A549 (cell line): ENCODE data around the gene DLGAP1. TPM values are rescaled to one million over a fixed set of nuclear protein-coding genes. Genes with fewer than 3 reads are reported as not detected.

Source experiments
- ATAC-seq, 2 experiments: fragments of 200-7000 bp in 1 of 2; fragments of >200 bp in 1 of 2; cut with Nextera tagmentation in 1 of 2; cut with Tn5 transposase in 1 of 2; 3 replicates each; pipeline versions ENCODE4 v1.8.0 to v1.9.1; 2018 to 2020; ENCODE audit warnings: mild to moderate bottlenecking in 1 of 2, moderate library complexity in 1 of 2
- CTCF ChIA-PET: fragments of 300-600 bp; sonication (Branson Sonifier 250); formaldehyde crosslinking; extraction: SDS; loops from one replicate; lab custom pipeline; 2021; ENCODE audit warnings: antibody characterized with exemption, inconsistent platforms; lab: Yijun Ruan, JAX
- POLR2A ChIA-PET: fragments of 350-600 bp; formaldehyde crosslinking; extraction: SDS; loops from one replicate; lab custom pipeline; 2021; ENCODE audit warnings: antibody characterized with exemption, inconsistent platforms; lab: Yijun Ruan, JAX
- DNase-seq, 2 experiments: peaks; one replicate each; pipeline versions ENCODE4 v3.0.0 to v3.0.0-alpha.2; 2011 to 2016; ENCODE audit warnings: low read depth in 1 of 2, low spot score in 1 of 2
- FAIRE-seq: peaks from 2 replicates; lab custom pipeline; 2011; peaks lifted over from hg19 to GRCh38; lab: Jason Lieb, UNC
- H3K27ac ChIP-seq, 2 experiments: fragments of >200 bp; sonication (Bioruptor Twin); formaldehyde crosslinking; 3 replicates each; pipeline ENCODE4 v1.5.1; 2016 to 2017
- H3K4me1 ChIP-seq: fragments of >200 bp; sonication (Bioruptor Twin); formaldehyde crosslinking; 3 replicates; pipeline ENCODE4 v1.6.1; 2016
- H3K4me2 ChIP-seq: fragments of >200 bp; sonication (Bioruptor Twin); formaldehyde crosslinking; 3 replicates; pipeline ENCODE4 v1.6.1; 2016
- H3K4me3 ChIP-seq: fragments of >200 bp; sonication (Bioruptor Twin); formaldehyde crosslinking; 3 replicates; pipeline ENCODE4 v1.5.1; 2016
- H3K9me3 ChIP-seq: fragments of >200 bp; sonication (Bioruptor Twin); formaldehyde crosslinking; 3 replicates; pipeline ENCODE4 v1.6.1; 2016
- CBX2 ChIP-seq: fragments of 200-600 bp; sonication (generic); IDR thresholded peaks from 2 replicates; pipeline ENCODE4 v1.6.1; 2016; ENCODE audit warnings: low read depth, mild to moderate bottlenecking, borderline replicate concordance
- E2F6 ChIP-seq: IDR thresholded peaks from 2 replicates; pipeline ENCODE4 v1.6.1; 2012; ENCODE audit warnings: low read depth, borderline replicate concordance
- EHF ChIP-seq: fragments of 250-450 bp; sonication (Bioruptor Pico); IDR thresholded peaks from 2 replicates; pipeline ENCODE4 v1.5.0; 2020; ENCODE audit warnings: mild to moderate bottlenecking
- EHMT2 ChIP-seq: fragments of 200-600 bp; sonication (generic); IDR thresholded peaks from 2 replicates; pipeline ENCODE4 v1.6.1; 2016; ENCODE audit warnings: antibody characterized with exemption, low read depth, mild to moderate bottlenecking, moderate library complexity
- EP300 ChIP-seq, 2 experiments: fragments of >200 bp; sonication (Bioruptor Twin); formaldehyde crosslinking; IDR thresholded peaks; 2 replicates in 1 of 2; 3 replicates in 1 of 2; pipeline ENCODE4 v1.6.1; 2016 to 2017
- FOXS1 ChIP-seq: fragments of 250-450 bp; sonication (Bioruptor Pico); IDR thresholded peaks from 2 replicates; pipeline ENCODE4 v1.5.0; 2020; ENCODE audit warnings: mild to moderate bottlenecking, moderate library complexity
- GATA3 ChIP-seq: IDR thresholded peaks from 2 replicates; pipeline ENCODE4 v1.6.1; 2012; ENCODE audit warnings: borderline replicate concordance
- HMGXB4 ChIP-seq: fragments of 250-450 bp; sonication (Bioruptor Pico); IDR thresholded peaks from 2 replicates; pipeline ENCODE4 v1.5.0; 2021; ENCODE audit warnings: mild to moderate bottlenecking, moderate library complexity, borderline replicate concordance
- HOXB13 ChIP-seq: fragments of 250-450 bp; sonication (Bioruptor Pico); IDR thresholded peaks from 2 replicates; pipeline ENCODE4 v1.5.0; 2020; ENCODE audit warnings: low read depth, mild to moderate bottlenecking, moderate library complexity
- JUN ChIP-seq, 2 experiments: fragments of >200 bp; sonication (Bioruptor Twin); formaldehyde crosslinking; IDR thresholded peaks; 2 replicates in 1 of 2; 3 replicates in 1 of 2; pipeline ENCODE4 v1.6.1; 2016 to 2017
- JUNB ChIP-seq: fragments of >200 bp; sonication (Bioruptor Twin); formaldehyde crosslinking; IDR thresholded peaks from 2 replicates; pipeline ENCODE4 v1.6.1; 2016
- KDM5A ChIP-seq: fragments of 200-600 bp; sonication (generic); IDR thresholded peaks from 2 replicates; pipeline ENCODE4 v1.6.1; 2016; ENCODE audit warnings: antibody characterized with exemption, mild to moderate bottlenecking
- MAFK ChIP-seq: fragments of 450-650 bp; IDR thresholded peaks from 2 replicates; pipeline ENCODE4 v1.6.1; 2014; ENCODE audit not compliant: partially characterized antibody
- PBX3 ChIP-seq: IDR thresholded peaks from 2 replicates; pipeline ENCODE4 v1.6.1; 2012
- RFX5 ChIP-seq: fragments of 450-650 bp; IDR thresholded peaks from 2 replicates; pipeline ENCODE4 v1.7.1; 2014; ENCODE audit warnings: antibody characterized with exemption, mild to moderate bottlenecking, moderate library complexity
- RNF2 ChIP-seq: fragments of 200-600 bp; sonication (generic); IDR thresholded peaks from 2 replicates; pipeline ENCODE4 v1.6.1; 2016; ENCODE audit warnings: low read depth, mild to moderate bottlenecking, antibody characterized with exemption, moderate library complexity, borderline replicate concordance
- SMC3 ChIP-seq: fragments of >200 bp; sonication (Bioruptor Twin); formaldehyde crosslinking; IDR thresholded peaks from 3 replicates; pipeline ENCODE4 v1.6.1; 2018; ENCODE audit warnings: inconsistent platforms
- TFCP2L1 ChIP-seq: fragments of 250-450 bp; sonication (Bioruptor Pico); IDR thresholded peaks from 2 replicates; pipeline ENCODE4 v1.5.0; 2021; ENCODE audit warnings: mild to moderate bottlenecking
- TP53 ChIP-seq: fragments of 250-450 bp; sonication (Bioruptor Pico); IDR thresholded peaks from 2 replicates; pipeline ENCODE4 v1.5.0; 2021; ENCODE audit warnings: mild to moderate bottlenecking, moderate library complexity
- ZNF302 ChIP-seq: fragments of 250-450 bp; sonication (Bioruptor Pico); IDR thresholded peaks from 2 replicates; pipeline ENCODE4 v1.9.0; 2021; ENCODE audit warnings: inconsistent platforms, mild to moderate bottlenecking, moderate library complexity
- ZSCAN20 ChIP-seq: fragments of 250-450 bp; sonication (Bioruptor Pico); IDR thresholded peaks from 2 replicates; pipeline ENCODE4 v1.8.0; 2022; ENCODE audit warnings: mild to moderate bottlenecking, moderate library complexity
- WGBS: methylation state at CpG from one replicate; pipeline ENCODE4 v1.1.6; 2017; ENCODE audit errors: missing lambda C conversion rate; 5-methylcytosine and 5-hydroxymethylcytosine counted together
- polyA plus RNA-seq, 4 experiments: library from polyadenylated mRNA; depleted of rRNA in 3 of 4; stranded (reverse); fragments of >200 nt; fragmentation: RNase III in 1 of 4; extraction: RNeasy Plus Mini Kit Qiagen cat#74134 plus additional on column Dnase treatment in 1 of 4; gene quantifications; 2 replicates in 3 of 4; 3 replicates in 1 of 4; pipeline ENCODE4 v1.2.3, GENCODE V29; 2011 to 2017
- TF ChIP-seq, protein P1 (sequence below): IDR thresholded peaks from 2 replicates; pipeline ENCODE4 v1.6.1; 2012
- TF ChIP-seq, protein P2 (sequence below): fragments of >200 bp; sonication (Bioruptor Twin); formaldehyde crosslinking; IDR thresholded peaks from 3 replicates; pipeline ENCODE4 v1.5.1; 2016

DLGAP1 gene
- polyA plus RNA-seq, 2 of the 4 experiments (the other 2 are of a cell fraction): 0.04 to 0.12 TPM

GRCh38 chr18:3664563-3665178 is 790.4 kb downstream of the DLGAP1 start:
- Histone ChIP-seq H3K4me3 (no peak overlapping the region), H3K4me2 (peak overlapping the region; percentile 73), H3K27ac (peak overlapping the region; percentile 87 to 91), H3K9me3 (peaks cover 20% of the 10 kb centered on the region), H3K4me1 (peaks cover 46% of the 10 kb centered on the region)
- no peak for TF ChIP-seq JUNB
- TF ChIP-seq E2F6: no peak
- no peak for TF ChIP-seq CBX2
- ATAC-seq (no peak), DNase-seq (peak in 1 of 2 experiments; percentile 54), FAIRE-seq (no peak)
- WGBS: 41% methylated on average over 6 of the region's 6 CpGs
- POLR2A ChIA-PET: interaction anchor here (1.6 to 3.7 kb wide), 7 partner anchors 13 to 216 kb away, joined by 4 to 75 read pairs (median 63); no protein-coding TSS in a partner anchor
- CTCF ChIA-PET: interaction anchor here (0.6 to 7.9 kb wide), 18 partner anchors 9 to 419 kb away, joined by 3 to 136 read pairs (median 11); no protein-coding TSS in a partner anchor

DNA sequence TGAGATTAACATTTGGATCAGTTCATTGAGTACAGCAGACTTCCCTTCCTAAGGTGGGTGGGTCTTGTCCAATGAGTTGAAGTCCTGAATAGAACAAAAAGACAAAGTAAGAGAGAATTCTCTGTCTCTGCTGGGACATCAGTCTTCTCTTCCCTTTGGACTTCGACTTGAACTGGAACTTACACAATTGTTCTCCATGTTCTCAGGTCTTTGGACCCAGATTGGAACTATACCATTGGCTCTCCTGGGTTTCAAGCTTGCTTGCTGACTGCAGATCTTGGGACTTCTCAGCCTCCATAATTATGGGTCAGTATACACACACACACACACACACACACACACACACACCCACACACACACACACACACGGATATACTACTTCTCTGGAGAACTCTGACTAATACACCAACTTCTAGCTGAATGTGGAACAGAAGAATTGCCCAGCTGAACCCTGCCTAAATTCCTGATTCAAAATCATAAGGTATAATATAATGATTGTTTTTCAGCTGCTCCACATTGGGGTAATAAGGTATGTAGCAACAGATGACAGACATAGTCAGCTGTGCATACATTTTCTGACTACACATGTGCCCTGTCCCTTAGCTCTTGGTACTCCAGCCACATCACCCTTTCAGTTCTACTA is 791.1 kb downstream of the DLGAP1 start:
- Histone ChIP-seq H3K4me2 (peak overlapping the region; percentile 73), H3K4me3 (no peak overlapping the region), H3K9me3 (peaks cover 20% of the 10 kb centered on the region), H3K4me1 (peaks cover 46% of the 10 kb centered on the region), H3K27ac (peak overlapping the region; percentile 87 to 91)
- no peak for FAIRE-seq
- 84% methylated on average over 2 of the region's 2 CpGs for WGBS
- CTCF ChIA-PET: interaction anchor here (0.6 to 7.9 kb wide), 10 partner anchors 9 to 381 kb away, joined by 3 to 136 read pairs (median 26); no protein-coding TSS in a partner anchor
- no peak for ATAC-seq
- TF ChIP-seq FOXS1 (CRISPR knock-in tag) (no peak), MAFK (no peak), HMGXB4 (CRISPR knock-in tag) (no peak), ZNF302 (CRISPR knock-in tag) (no peak), ZSCAN20 (CRISPR knock-in tag) (no peak), PBX3 (no peak), CBX2 (no peak), HOXB13 (CRISPR knock-in tag) (no peak), EHMT2 (no peak), E2F6 (no peak), JUN (IDR thresholded peaks at IDR 0.05) (no peak)
- TF ChIP-seq, protein P1, sequence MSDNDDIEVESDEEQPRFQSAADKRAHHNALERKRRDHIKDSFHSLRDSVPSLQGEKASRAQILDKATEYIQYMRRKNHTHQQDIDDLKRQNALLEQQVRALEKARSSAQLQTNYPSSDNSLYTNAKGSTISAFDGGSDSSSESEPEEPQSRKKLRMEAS: no peak
- DNase-seq: no peak
- POLR2A ChIA-PET: interaction anchor here (2.4 to 3.7 kb wide), 5 partner anchors 12 to 215 kb away, joined by 17 to 75 read pairs (median 69); no protein-coding TSS in a partner anchor

DNA sequence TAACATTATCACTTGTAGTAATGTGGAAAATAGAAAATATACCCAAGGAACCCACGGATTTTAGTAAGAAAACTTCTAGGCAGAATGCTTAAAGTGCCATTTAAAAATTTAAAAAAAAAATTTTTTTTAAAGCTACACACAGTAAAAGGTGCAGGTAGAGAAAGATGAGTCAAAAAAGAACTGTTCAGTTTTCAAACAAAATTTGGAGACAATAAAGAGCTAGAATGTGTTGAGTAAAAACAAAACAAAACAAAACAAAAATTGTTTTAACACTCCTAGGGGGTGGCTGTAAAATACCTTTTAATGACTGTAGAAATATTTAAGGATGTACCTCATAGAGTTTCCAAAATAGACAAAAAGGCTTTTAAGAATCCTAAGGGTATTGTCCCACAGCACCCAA is 793.1 kb downstream of the DLGAP1 start:
- H3K4me2 ChIP-seq: no peak overlapping the region
- peaks cover 20% of the 10 kb centered on the region for H3K9me3 ChIP-seq
- DNase-seq (no peak), FAIRE-seq (no peak), ATAC-seq (no peak)
- H3K4me1 ChIP-seq: peaks cover 37% of the 10 kb centered on the region
- H3K27ac ChIP-seq: peak overlapping the region; percentile 87 to 91
- ChIA-PET CTCF (interaction anchor here (1.1 to 1.5 kb wide), 3 partner anchors 9 to 68 kb away, joined by 3 to 9 read pairs (median 7); no protein-coding TSS in a partner anchor), POLR2A (interaction anchor here (0.7 kb wide), 1 partner anchor 110 kb away, joined by 3 read pairs; no protein-coding TSS in a partner anchor)
- WGBS: 69% methylated on average over 1 of the region's 1 CpG
- no peak overlapping the region for H3K4me3 ChIP-seq
- no peak for TF ChIP-seq EHF
- TF ChIP-seq E2F6: no peak
- TF ChIP-seq TFCP2L1 (CRISPR knock-in tag): no peak
- TF ChIP-seq, protein P2, sequence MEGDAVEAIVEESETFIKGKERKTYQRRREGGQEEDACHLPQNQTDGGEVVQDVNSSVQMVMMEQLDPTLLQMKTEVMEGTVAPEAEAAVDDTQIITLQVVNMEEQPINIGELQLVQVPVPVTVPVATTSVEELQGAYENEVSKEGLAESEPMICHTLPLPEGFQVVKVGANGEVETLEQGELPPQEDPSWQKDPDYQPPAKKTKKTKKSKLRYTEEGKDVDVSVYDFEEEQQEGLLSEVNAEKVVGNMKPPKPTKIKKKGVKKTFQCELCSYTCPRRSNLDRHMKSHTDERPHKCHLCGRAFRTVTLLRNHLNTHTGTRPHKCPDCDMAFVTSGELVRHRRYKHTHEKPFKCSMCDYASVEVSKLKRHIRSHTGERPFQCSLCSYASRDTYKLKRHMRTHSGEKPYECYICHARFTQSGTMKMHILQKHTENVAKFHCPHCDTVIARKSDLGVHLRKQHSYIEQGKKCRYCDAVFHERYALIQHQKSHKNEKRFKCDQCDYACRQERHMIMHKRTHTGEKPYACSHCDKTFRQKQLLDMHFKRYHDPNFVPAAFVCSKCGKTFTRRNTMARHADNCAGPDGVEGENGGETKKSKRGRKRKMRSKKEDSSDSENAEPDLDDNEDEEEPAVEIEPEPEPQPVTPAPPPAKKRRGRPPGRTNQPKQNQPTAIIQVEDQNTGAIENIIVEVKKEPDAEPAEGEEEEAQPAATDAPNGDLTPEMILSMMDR: no peak
- TF ChIP-seq RNF2: no peak
- TF ChIP-seq EP300 (IDR thresholded peaks at IDR 0.05): no peak
- TF ChIP-seq KDM5A: no peak
- no peak for TF ChIP-seq EHMT2
- no peak for TF ChIP-seq TP53 (CRISPR knock-in tag)
- no peak for TF ChIP-seq GATA3
- TF ChIP-seq RFX5: no peak
- TF ChIP-seq SMC3: no peak
